ENCODE data around the gene SBNO2. TPM values are rescaled to one million over a fixed set of nuclear protein-coding genes. Genes with fewer than 3 reads are reported as not detected.

The SBNO2 gene
- total and polyA plus RNA-seq, 4 donors, result 45.6 to 155 (median 95.9) TPM

- Histone ChIP-seq H3K9me3 (ENCODE audit: control insufficient read depth in 4 of 4, insufficient read depth in 3 of 4, low read length in 3 of 4) (no peaks in the 10 kb centered on the region), H3K27me3 (ENCODE audit: control insufficient read depth in 3 of 3, insufficient read depth in 3 of 3, low read length in 2 of 3) (no peaks in the 10 kb centered on the region), H3K4me3 (no peak overlapping the region), H3K4me1 (ENCODE audit: control insufficient read depth in 5 of 5, insufficient read depth in 5 of 5, low read length in 5 of 5) (peaks cover 0 to 7% (median 0%) of the 10 kb centered on the region in 5 donors), H3K36me3 (ENCODE audit: control insufficient read depth in 4 of 4, insufficient read depth in 4 of 4, low read length in 4 of 4) (peaks cover 0 to 46% (median 10%) of the 10 kb centered on the region in 4 donors), H3K9ac (ENCODE audit: insufficient read depth in 1 of 2, low read length in 2 of 2) (no peak overlapping the region), H3K27ac (ENCODE audit: low read depth in 1 of 2, low read length in 1 of 2) (no peak overlapping the region)
- ATAC-seq (ENCODE audit: insufficient read depth, low FRiP score) (no peak), DNase-seq (no peak)
- TF ChIP-seq CTCF (IDR thresholded peaks at IDR 0.05; ENCODE audit: control extremely low read depth, extremely low read depth), result no peak
- 91 to 95% methylated on average over 33 of the region's 33 CpGs for WGBS, 2 donors
Observed at GRCh38 chr19:1220477-1220930, 46.4 kb upstream of the SBNO2 start.

- H3K27ac ChIP-seq (ENCODE audit: low read depth in 1 of 2, low read length in 1 of 2), result no peak overlapping the region
- no peak overlapping the region for H3K4me3 ChIP-seq
- peaks cover 0 to 42% (median 10%) of the 10 kb centered on the region in 4 donors for H3K36me3 ChIP-seq (ENCODE audit: control insufficient read depth in 4 of 4, insufficient read depth in 4 of 4, low read length in 4 of 4)
- no peaks in the 10 kb centered on the region for H3K27me3 ChIP-seq (ENCODE audit: control insufficient read depth in 3 of 3, insufficient read depth in 3 of 3, low read length in 2 of 3)
- peaks cover 0 to 11% (median 1%) of the 10 kb centered on the region in 5 donors for H3K4me1 ChIP-seq (ENCODE audit: control insufficient read depth in 5 of 5, insufficient read depth in 5 of 5, low read length in 5 of 5)
- no peak for TF ChIP-seq CTCF (IDR thresholded peaks at IDR 0.05; ENCODE audit: control extremely low read depth, extremely low read depth)
- H3K9me3 ChIP-seq (ENCODE audit: control insufficient read depth in 4 of 4, insufficient read depth in 3 of 4, low read length in 3 of 4), result no peaks in the 10 kb centered on the region
- ATAC-seq (ENCODE audit: insufficient read depth, low FRiP score) (no peak), DNase-seq (no peak)
- WGBS, 2 donors, result 94 to 96% methylated on average over 19 of the region's 19 CpGs
- no peak overlapping the region for H3K9ac ChIP-seq (ENCODE audit: insufficient read depth in 1 of 2, low read length in 2 of 2)
Observed at GRCh38 chr19:1219786-1220476, 45.9 kb upstream of the SBNO2 start.

GRCh38 chr19:1218751-1219567 is 44.9 kb upstream of the SBNO2 start:
- WGBS, 2 donors, result 89 to 91% methylated on average over 37 of the region's 37 CpGs
- no peak for ATAC-seq (ENCODE audit: insufficient read depth, low FRiP score)
- H3K27ac ChIP-seq (ENCODE audit: low read depth in 1 of 2, low read length in 1 of 2), result peak overlapping the region in 1 of 2 donors; percentile 26
- no peaks in the 10 kb centered on the region for H3K27me3 ChIP-seq (ENCODE audit: control insufficient read depth in 3 of 3, insufficient read depth in 3 of 3, low read length in 2 of 3)
- TF ChIP-seq CTCF (IDR thresholded peaks at IDR 0.05; ENCODE audit: control extremely low read depth, extremely low read depth), result no peak
- H3K36me3 ChIP-seq (ENCODE audit: control insufficient read depth in 4 of 4, insufficient read depth in 4 of 4, low read length in 4 of 4), result peaks cover 0 to 36% (median 8%) of the 10 kb centered on the region in 4 donors
- no peaks in the 10 kb centered on the region for H3K9me3 ChIP-seq (ENCODE audit: control insufficient read depth in 4 of 4, insufficient read depth in 3 of 4, low read length in 3 of 4)
- no peak overlapping the region for H3K9ac ChIP-seq (ENCODE audit: insufficient read depth in 1 of 2, low read length in 2 of 2)
- H3K4me3 ChIP-seq, result no peak overlapping the region
- H3K4me1 ChIP-seq (ENCODE audit: control insufficient read depth in 5 of 5, insufficient read depth in 5 of 5, low read length in 5 of 5), result peaks cover 0 to 18% (median 4%) of the 10 kb centered on the region in 5 donors
- no peak for DNase-seq
